SK-N-SH treated with all-trans-retinoic acid at 6 μM for 48 hours (cell line): ENCODE measurements around the gene CFAP70.

Experiments used
- ATAC-seq: fragments of 200-7000 bp; cut with Tn5 transposase; 3 replicates; pipeline ENCODE4 v1.9.1; 2020; ENCODE audit warnings: mild to moderate bottlenecking, moderate library complexity
- ARNTL ChIP-seq: fragments of 450-650 bp; formaldehyde crosslinking; IDR thresholded peaks from 2 replicates; pipeline ENCODE4 v1.5.0; 2020; ENCODE audit warnings: low read depth, mild to moderate bottlenecking, moderate library complexity, borderline replicate concordance
- BACH2 ChIP-seq: fragments of 250-450 bp; sonication (Bioruptor Pico); IDR thresholded peaks from 2 replicates; pipeline ENCODE4 v1.9.0; 2021; ENCODE audit warnings: mild to moderate bottlenecking, borderline replicate concordance
- CSDC2 ChIP-seq: fragments of 250-450 bp; sonication (Bioruptor Pico); IDR thresholded peaks from 2 replicates; pipeline ENCODE4 v1.5.0; 2020; ENCODE audit warnings: mild to moderate bottlenecking, moderate library complexity
- ESRRG ChIP-seq: fragments of 250-450 bp; sonication (Bioruptor Pico); IDR thresholded peaks from 2 replicates; pipeline ENCODE4 v1.6.1; 2021; ENCODE audit warnings: mild to moderate bottlenecking
- ISL1 ChIP-seq: fragments of 250-450 bp; sonication (Bioruptor Pico); IDR thresholded peaks from 2 replicates; pipeline ENCODE4 v2.1.2; 2022; ENCODE audit warnings: mild to moderate bottlenecking, moderate library complexity
- OSR1 ChIP-seq: fragments of 250-450 bp; sonication (Bioruptor Pico); IDR thresholded peaks from 2 replicates; pipeline ENCODE4 v1.8.0; 2022; ENCODE audit warnings: moderate library complexity, mild to moderate bottlenecking, inconsistent platforms
- PPARA ChIP-seq: fragments of 250-450 bp; sonication (Bioruptor Pico); IDR thresholded peaks from 2 replicates; pipeline ENCODE4 v1.5.0; 2020; ENCODE audit warnings: mild to moderate bottlenecking, borderline replicate concordance
- RARB ChIP-seq: fragments of 250-450 bp; sonication (Bioruptor Pico); IDR thresholded peaks from 2 replicates; pipeline ENCODE4 v1.8.0; 2021; ENCODE audit warnings: mild to moderate bottlenecking, moderate library complexity
- SNAI2 ChIP-seq: fragments of 250-450 bp; sonication (Bioruptor Pico); IDR thresholded peaks from 2 replicates; pipeline ENCODE4 v1.5.0; 2020; ENCODE audit warnings: mild to moderate bottlenecking, moderate library complexity
- TCF4 ChIP-seq: fragments of 250-450 bp; sonication (Bioruptor Pico); IDR thresholded peaks from 2 replicates; pipeline ENCODE4 v1.8.0; 2021; ENCODE audit warnings: mild to moderate bottlenecking, moderate library complexity, borderline replicate concordance
- TOX ChIP-seq: fragments of 250-450 bp; sonication (Bioruptor Pico); IDR thresholded peaks from 2 replicates; pipeline ENCODE4 v1.8.0; 2021; ENCODE audit warnings: mild to moderate bottlenecking, moderate library complexity, borderline replicate concordance
- ZC3H10 ChIP-seq: fragments of 250-450 bp; sonication (Bioruptor Pico); IDR thresholded peaks from 2 replicates; pipeline ENCODE4 v1.5.1; 2021; ENCODE audit warnings: mild to moderate bottlenecking, moderate library complexity
- ZFP3 ChIP-seq: fragments of 250-450 bp; sonication (Bioruptor Pico); IDR thresholded peaks from 2 replicates; pipeline ENCODE4 v1.5.0; 2020; ENCODE audit warnings: mild to moderate bottlenecking, moderate library complexity
- ZFP30 ChIP-seq: fragments of 450-650 bp; formaldehyde crosslinking; IDR thresholded peaks from 2 replicates; pipeline ENCODE4 v1.5.0; 2022; ENCODE audit warnings: mild to moderate bottlenecking, moderate library complexity
- ZNF565 ChIP-seq: fragments of 450-650 bp; formaldehyde crosslinking; conservative IDR thresholded peaks from 2 replicates; pipeline ENCODE4 v1.5.0; 2020; ENCODE audit warnings: low read depth, mild to moderate bottlenecking, moderate library complexity
- ZNF70 ChIP-seq: fragments of 450-650 bp; formaldehyde crosslinking; IDR thresholded peaks from 2 replicates; pipeline ENCODE4 v1.5.0; 2020; ENCODE audit warnings: mild to moderate bottlenecking, moderate library complexity
- ZNF8 ChIP-seq: fragments of 450-650 bp; formaldehyde crosslinking; IDR thresholded peaks from 2 replicates; pipeline ENCODE4 v1.5.0; 2020; ENCODE audit warnings: mild to moderate bottlenecking, moderate library complexity
- TF ChIP-seq, protein P1 (sequence below): fragments of 250-450 bp; sonication (Bioruptor Pico); IDR thresholded peaks from 2 replicates; pipeline ENCODE4 v1.8.0; 2020; ENCODE audit warnings: mild to moderate bottlenecking, moderate library complexity, borderline replicate concordance
- TF ChIP-seq, protein P2 (sequence below): fragments of 250-450 bp; sonication (Bioruptor Pico); IDR thresholded peaks from 2 replicates; pipeline ENCODE4 v1.5.0; 2020; ENCODE audit warnings: mild to moderate bottlenecking, moderate library complexity
- TF ChIP-seq, protein P3 (sequence below): fragments of 250-450 bp; sonication (Bioruptor Pico); IDR thresholded peaks from 2 replicates; pipeline ENCODE4 v1.5.1; 2021; ENCODE audit warnings: mild to moderate bottlenecking, moderate library complexity
- TF ChIP-seq, protein P4 (sequence below): fragments of 250-450 bp; sonication (Bioruptor Pico); IDR thresholded peaks from 2 replicates; pipeline ENCODE4 v1.5.1; 2020; ENCODE audit warnings: low read depth, mild to moderate bottlenecking, moderate library complexity
- TF ChIP-seq, protein P5 (sequence below): fragments of 250-450 bp; sonication (Bioruptor Pico); IDR thresholded peaks from 2 replicates; pipeline ENCODE4 v1.8.0; 2021; ENCODE audit warnings: low read depth, mild to moderate bottlenecking, moderate library complexity, borderline replicate concordance

The CFAP70 gene

DNA sequence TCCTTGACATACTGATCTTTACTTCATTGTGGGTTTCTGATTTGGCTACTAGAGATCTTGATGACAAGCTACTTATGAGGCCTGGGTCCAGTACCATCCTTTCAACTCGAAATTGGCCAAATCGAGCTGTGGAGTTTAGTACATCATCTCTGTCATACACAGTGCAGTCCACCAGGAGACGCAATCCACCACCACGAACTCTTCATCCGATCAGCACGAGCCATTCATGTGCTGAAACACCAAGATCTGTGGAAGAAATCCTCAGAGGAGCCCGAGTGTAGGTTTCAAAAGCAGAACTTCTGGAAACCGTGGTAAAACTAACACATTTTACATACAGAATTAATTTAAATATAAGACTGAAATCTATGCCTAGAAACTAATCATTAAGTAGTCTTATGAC lies 125.8 kb downstream of the CFAP70 start:
- ATAC-seq: peak; percentile 41; the same call in 1 of the 3 replicates
- TF ChIP-seq TCF4 (CRISPR knock-in tag) (no peak), SNAI2 (CRISPR knock-in tag) (no peak), RARB (CRISPR knock-in tag) (no peak), ZFP30 (no peak), ESRRG (no peak), BACH2 (no peak), OSR1 (CRISPR knock-in tag) (no peak), CSDC2 (CRISPR knock-in tag) (no peak), ZC3H10 (CRISPR knock-in tag) (no peak), TOX (no peak), ISL1 (no peak)
- TF ChIP-seq, protein P1, sequence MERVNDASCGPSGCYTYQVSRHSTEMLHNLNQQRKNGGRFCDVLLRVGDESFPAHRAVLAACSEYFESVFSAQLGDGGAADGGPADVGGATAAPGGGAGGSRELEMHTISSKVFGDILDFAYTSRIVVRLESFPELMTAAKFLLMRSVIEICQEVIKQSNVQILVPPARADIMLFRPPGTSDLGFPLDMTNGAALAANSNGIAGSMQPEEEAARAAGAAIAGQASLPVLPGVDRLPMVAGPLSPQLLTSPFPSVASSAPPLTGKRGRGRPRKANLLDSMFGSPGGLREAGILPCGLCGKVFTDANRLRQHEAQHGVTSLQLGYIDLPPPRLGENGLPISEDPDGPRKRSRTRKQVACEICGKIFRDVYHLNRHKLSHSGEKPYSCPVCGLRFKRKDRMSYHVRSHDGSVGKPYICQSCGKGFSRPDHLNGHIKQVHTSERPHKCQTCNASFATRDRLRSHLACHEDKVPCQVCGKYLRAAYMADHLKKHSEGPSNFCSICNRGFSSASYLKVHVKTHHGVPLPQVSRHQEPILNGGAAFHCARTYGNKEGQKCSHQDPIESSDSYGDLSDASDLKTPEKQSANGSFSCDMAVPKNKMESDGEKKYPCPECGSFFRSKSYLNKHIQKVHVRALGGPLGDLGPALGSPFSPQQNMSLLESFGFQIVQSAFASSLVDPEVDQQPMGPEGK: no peak
- TF ChIP-seq, protein P2, sequence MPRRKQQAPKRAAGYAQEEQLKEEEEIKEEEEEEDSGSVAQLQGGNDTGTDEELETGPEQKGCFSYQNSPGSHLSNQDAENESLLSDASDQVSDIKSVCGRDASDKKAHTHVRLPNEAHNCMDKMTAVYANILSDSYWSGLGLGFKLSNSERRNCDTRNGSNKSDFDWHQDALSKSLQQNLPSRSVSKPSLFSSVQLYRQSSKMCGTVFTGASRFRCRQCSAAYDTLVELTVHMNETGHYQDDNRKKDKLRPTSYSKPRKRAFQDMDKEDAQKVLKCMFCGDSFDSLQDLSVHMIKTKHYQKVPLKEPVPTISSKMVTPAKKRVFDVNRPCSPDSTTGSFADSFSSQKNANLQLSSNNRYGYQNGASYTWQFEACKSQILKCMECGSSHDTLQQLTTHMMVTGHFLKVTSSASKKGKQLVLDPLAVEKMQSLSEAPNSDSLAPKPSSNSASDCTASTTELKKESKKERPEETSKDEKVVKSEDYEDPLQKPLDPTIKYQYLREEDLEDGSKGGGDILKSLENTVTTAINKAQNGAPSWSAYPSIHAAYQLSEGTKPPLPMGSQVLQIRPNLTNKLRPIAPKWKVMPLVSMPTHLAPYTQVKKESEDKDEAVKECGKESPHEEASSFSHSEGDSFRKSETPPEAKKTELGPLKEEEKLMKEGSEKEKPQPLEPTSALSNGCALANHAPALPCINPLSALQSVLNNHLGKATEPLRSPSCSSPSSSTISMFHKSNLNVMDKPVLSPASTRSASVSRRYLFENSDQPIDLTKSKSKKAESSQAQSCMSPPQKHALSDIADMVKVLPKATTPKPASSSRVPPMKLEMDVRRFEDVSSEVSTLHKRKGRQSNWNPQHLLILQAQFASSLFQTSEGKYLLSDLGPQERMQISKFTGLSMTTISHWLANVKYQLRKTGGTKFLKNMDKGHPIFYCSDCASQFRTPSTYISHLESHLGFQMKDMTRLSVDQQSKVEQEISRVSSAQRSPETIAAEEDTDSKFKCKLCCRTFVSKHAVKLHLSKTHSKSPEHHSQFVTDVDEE (CRISPR knock-in tag): no peak
- TF ChIP-seq, protein P3, sequence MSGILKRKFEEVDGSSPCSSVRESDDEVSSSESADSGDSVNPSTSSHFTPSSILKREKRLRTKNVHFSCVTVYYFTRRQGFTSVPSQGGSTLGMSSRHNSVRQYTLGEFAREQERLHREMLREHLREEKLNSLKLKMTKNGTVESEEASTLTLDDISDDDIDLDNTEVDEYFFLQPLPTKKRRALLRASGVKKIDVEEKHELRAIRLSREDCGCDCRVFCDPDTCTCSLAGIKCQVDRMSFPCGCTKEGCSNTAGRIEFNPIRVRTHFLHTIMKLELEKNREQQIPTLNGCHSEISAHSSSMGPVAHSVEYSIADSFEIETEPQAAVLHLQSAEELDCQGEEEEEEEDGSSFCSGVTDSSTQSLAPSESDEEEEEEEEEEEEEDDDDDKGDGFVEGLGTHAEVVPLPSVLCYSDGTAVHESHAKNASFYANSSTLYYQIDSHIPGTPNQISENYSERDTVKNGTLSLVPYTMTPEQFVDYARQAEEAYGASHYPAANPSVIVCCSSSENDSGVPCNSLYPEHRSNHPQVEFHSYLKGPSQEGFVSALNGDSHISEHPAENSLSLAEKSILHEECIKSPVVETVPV: no peak
- TF ChIP-seq, protein P4, sequence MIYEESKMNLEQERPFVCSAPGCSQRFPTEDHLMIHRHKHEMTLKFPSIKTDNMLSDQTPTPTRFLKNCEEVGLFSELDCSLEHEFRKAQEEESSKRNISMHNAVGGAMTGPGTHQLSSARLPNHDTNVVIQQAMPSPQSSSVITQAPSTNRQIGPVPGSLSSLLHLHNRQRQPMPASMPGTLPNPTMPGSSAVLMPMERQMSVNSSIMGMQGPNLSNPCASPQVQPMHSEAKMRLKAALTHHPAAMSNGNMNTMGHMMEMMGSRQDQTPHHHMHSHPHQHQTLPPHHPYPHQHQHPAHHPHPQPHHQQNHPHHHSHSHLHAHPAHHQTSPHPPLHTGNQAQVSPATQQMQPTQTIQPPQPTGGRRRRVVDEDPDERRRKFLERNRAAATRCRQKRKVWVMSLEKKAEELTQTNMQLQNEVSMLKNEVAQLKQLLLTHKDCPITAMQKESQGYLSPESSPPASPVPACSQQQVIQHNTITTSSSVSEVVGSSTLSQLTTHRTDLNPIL (CRISPR knock-in tag): no peak
- TF ChIP-seq, all 23 proteins: peak for 0

DNA sequence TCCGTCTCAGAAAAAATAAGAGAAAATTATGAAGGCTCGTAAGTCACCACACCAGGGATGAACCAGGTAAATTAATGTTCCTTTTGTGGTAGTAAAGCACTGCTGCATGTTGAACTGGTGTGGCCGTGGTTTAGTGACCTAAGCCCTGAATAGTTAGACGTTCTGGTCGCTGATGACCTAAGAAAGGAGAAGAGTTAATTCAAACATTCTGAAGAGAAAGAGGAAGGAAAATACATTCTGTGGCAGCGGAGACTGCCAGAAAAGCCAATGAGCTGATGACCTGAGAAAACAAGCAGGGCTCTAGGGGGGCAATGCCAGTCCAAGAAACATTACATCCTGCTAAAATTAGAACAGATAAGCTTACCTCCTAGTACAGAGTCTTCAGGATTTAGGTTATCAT lies 129.1 kb downstream of the CFAP70 start:
- ATAC-seq: no peak
- no peak for TF ChIP-seq BACH2
- TF ChIP-seq ZNF70 (CRISPR knock-in tag): no peak
- no peak for TF ChIP-seq ISL1
- TF ChIP-seq ZC3H10 (CRISPR knock-in tag): no peak
- TF ChIP-seq, protein P2 (CRISPR knock-in tag): no peak
- no peak for TF ChIP-seq ZFP3 (CRISPR knock-in tag)
- TF ChIP-seq TOX: no peak
- TF ChIP-seq OSR1 (CRISPR knock-in tag): no peak
- TF ChIP-seq, protein P1: no peak
- no peak for TF ChIP-seq ZNF8 (CRISPR knock-in tag)
- TF ChIP-seq SNAI2 (CRISPR knock-in tag): no peak
- TF ChIP-seq RARB (CRISPR knock-in tag): no peak
- no peak for TF ChIP-seq ARNTL (CRISPR knock-in tag)
- no peak for TF ChIP-seq CSDC2 (CRISPR knock-in tag)
- TF ChIP-seq, protein P4 (CRISPR knock-in tag): no peak
- TF ChIP-seq ESRRG: no peak
- TF ChIP-seq ZNF565: no peak
- TF ChIP-seq, protein P5, sequence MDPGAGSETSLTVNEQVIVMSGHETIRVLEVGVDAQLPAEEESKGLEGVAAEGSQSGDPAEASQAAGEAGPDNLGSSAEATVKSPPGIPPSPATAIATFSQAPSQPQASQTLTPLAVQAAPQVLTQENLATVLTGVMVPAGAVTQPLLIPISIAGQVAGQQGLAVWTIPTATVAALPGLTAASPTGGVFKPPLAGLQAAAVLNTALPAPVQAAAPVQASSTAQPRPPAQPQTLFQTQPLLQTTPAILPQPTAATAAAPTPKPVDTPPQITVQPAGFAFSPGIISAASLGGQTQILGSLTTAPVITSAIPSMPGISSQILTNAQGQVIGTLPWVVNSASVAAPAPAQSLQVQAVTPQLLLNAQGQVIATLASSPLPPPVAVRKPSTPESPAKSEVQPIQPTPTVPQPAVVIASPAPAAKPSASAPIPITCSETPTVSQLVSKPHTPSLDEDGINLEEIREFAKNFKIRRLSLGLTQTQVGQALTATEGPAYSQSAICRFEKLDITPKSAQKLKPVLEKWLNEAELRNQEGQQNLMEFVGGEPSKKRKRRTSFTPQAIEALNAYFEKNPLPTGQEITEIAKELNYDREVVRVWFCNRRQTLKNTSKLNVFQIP (CRISPR knock-in tag): no peak
- no peak for TF ChIP-seq PPARA (CRISPR knock-in tag)
